H9 (cell line): ENCODE results near the gene TRAK2. TPM values are rescaled to one million over a fixed set of nuclear protein-coding genes. Genes with fewer than 3 reads are reported as not detected.

Experiments
- DNase-seq: peaks from one replicate; pipeline ENCODE4 v3.0.0-alpha.2; 2017
- H2AFZ ChIP-seq: one replicate; pipeline ENCODE4 v1.6.1; 2013; ENCODE audit warnings: mild to moderate bottlenecking, low read length, control low read depth, moderate library complexity
- H2AK5ac ChIP-seq: 2 replicates; pipeline ENCODE4 v1.6.1; 2013; ENCODE audit warnings: low read length, control low read depth, mixed read lengths; ENCODE audit not compliant: insufficient read length
- H2BK120ac ChIP-seq: one replicate; pipeline ENCODE4 v1.6.1; 2013; ENCODE audit warnings: low read depth, mild to moderate bottlenecking, low read length, control low read depth, inconsistent platforms; ENCODE audit not compliant: poor library complexity, severe bottlenecking
- H2BK12ac ChIP-seq: 2 replicates; pipeline ENCODE4 v1.6.1; 2013; ENCODE audit warnings: low read length, control low read depth, mixed read lengths, low read depth; ENCODE audit not compliant: insufficient read length
- H2BK15ac ChIP-seq: 2 replicates; pipeline ENCODE4 v1.6.1; 2013; ENCODE audit warnings: low read depth, low read length, control low read depth
- H2BK20ac ChIP-seq: one replicate; pipeline ENCODE4 v1.6.1; 2013; ENCODE audit warnings: low read depth, mild to moderate bottlenecking, low read length, control low read depth, inconsistent platforms; ENCODE audit not compliant: poor library complexity, severe bottlenecking
- H2BK5ac ChIP-seq: 2 replicates; pipeline ENCODE4 v1.6.1; 2013; ENCODE audit warnings: low read length, control low read depth, mixed read lengths; ENCODE audit not compliant: insufficient read length
- H3K14ac ChIP-seq: 2 replicates; pipeline ENCODE4 v1.6.1; 2013; ENCODE audit warnings: low read length, control low read depth; ENCODE audit not compliant: insufficient read depth
- H3K18ac ChIP-seq: 2 replicates; pipeline ENCODE4 v1.6.1; 2013; ENCODE audit warnings: low read depth, mild to moderate bottlenecking, mixed read lengths, low read length, control low read depth; ENCODE audit not compliant: insufficient read length
- H3K23ac ChIP-seq: 2 replicates; pipeline ENCODE4 v1.6.1; 2013; ENCODE audit warnings: low read length, control low read depth, mixed read lengths, low read depth; ENCODE audit not compliant: insufficient read length
- H3K23me2 ChIP-seq: 2 replicates; pipeline ENCODE4 v1.6.1; 2013; ENCODE audit warnings: low read depth, mild to moderate bottlenecking, mixed read lengths, low read length, control low read depth; ENCODE audit not compliant: insufficient read length, poor library complexity, severe bottlenecking
- H3K27ac ChIP-seq: 2 replicates; pipeline ENCODE4 v1.5.1; 2013; ENCODE audit warnings: low read length, control low read depth, mixed read lengths, low read depth; ENCODE audit not compliant: insufficient read length
- H3K27me3 ChIP-seq: 2 replicates; pipeline ENCODE4 v1.6.1; 2013; ENCODE audit warnings: low read length, control low read depth, inconsistent platforms; ENCODE audit not compliant: insufficient read depth
- H3K4ac ChIP-seq: 2 replicates; pipeline ENCODE4 v1.6.1; 2013; ENCODE audit warnings: low read depth, mild to moderate bottlenecking, control low read depth, inconsistent platforms, low read length, moderate library complexity
- H3K4me1 ChIP-seq: 2 replicates; pipeline ENCODE4 v1.6.1; 2013; ENCODE audit warnings: low read length, control low read depth, inconsistent platforms; ENCODE audit not compliant: insufficient read depth
- H3K4me2 ChIP-seq: 2 replicates; pipeline ENCODE4 v1.6.1; 2013; ENCODE audit warnings: low read length, control low read depth, mixed read lengths; ENCODE audit not compliant: insufficient read length, insufficient read depth
- H3K56ac ChIP-seq: 2 replicates; pipeline ENCODE4 v1.6.1; 2013; ENCODE audit warnings: low read depth, mild to moderate bottlenecking, mixed read lengths, low read length, control low read depth; ENCODE audit not compliant: insufficient read length
- H3K79me1 ChIP-seq: 2 replicates; pipeline ENCODE4 v1.6.1; 2013; ENCODE audit warnings: low read depth, mild to moderate bottlenecking, moderate library complexity, low read length, control low read depth, inconsistent platforms; ENCODE audit not compliant: insufficient read depth, poor library complexity, severe bottlenecking
- H3K79me2 ChIP-seq: 2 replicates; pipeline ENCODE4 v1.6.1; 2013; ENCODE audit warnings: low read length, control low read depth, inconsistent platforms; ENCODE audit not compliant: insufficient read depth
- H3K9ac ChIP-seq: 2 replicates; pipeline ENCODE4 v1.6.1; 2013; ENCODE audit warnings: low read length, control low read depth, mixed read lengths; ENCODE audit not compliant: insufficient read length; ENCODE audit errors: extremely low read depth
- H3K9me3 ChIP-seq: one replicate; pipeline ENCODE4 v1.6.1; 2013; ENCODE audit warnings: low read depth, low read length, inconsistent platforms; ENCODE audit not compliant: control insufficient read depth
- H3T11ph ChIP-seq: one replicate; pipeline ENCODE4 v1.6.1; 2013; ENCODE audit warnings: mild to moderate bottlenecking, low read length, control low read depth, inconsistent platforms
- H4K20me1 ChIP-seq: one replicate; pipeline ENCODE4 v1.6.1; 2013; ENCODE audit not compliant: control insufficient read depth, insufficient read length, insufficient read depth
- H4K5ac ChIP-seq: 2 replicates; pipeline ENCODE4 v1.6.1; 2013; ENCODE audit warnings: low read depth, mild to moderate bottlenecking, mixed read lengths, low read length, control low read depth; ENCODE audit not compliant: insufficient read length
- H4K8ac ChIP-seq: replicated peaks from 2 replicates; pipeline ENCODE4 v1.6.1; 2013; ENCODE audit warnings: low read length, control low read depth, mixed read lengths, low read depth; ENCODE audit not compliant: insufficient read length
- H4K91ac ChIP-seq: 2 replicates; pipeline ENCODE4 v1.6.1; 2013; ENCODE audit warnings: low read depth, mild to moderate bottlenecking, moderate library complexity, mixed read lengths, low read length, control low read depth; ENCODE audit not compliant: insufficient read length
- H3K27ac Mint-ChIP-seq, 3 experiments: 2 replicates in 2 of 3; 3 replicates in 1 of 3; pipeline ENCODE4 v1.8.0; 2020 to 2021; ENCODE audit warnings: mixed read lengths in 3 of 3, mild to moderate bottlenecking in 1 of 3, moderate library complexity in 1 of 3
- H3K27me3 Mint-ChIP-seq: 2 replicates; pipeline ENCODE4 v1.8.0; 2021; ENCODE audit warnings: low read depth, mild to moderate bottlenecking, moderate library complexity, mixed read lengths
- H3K36me3 Mint-ChIP-seq, 3 experiments: 2 replicates in 2 of 3; 3 replicates in 1 of 3; pipeline ENCODE4 v1.8.0; 2020 to 2021; ENCODE audit warnings: low read depth in 3 of 3, mixed read lengths in 3 of 3; ENCODE audit not compliant: insufficient read depth in 1 of 3
- H3K4me1 Mint-ChIP-seq, 2 experiments: 2 replicates each; pipeline ENCODE4 v1.8.0; 2020; ENCODE audit warnings: mixed read lengths in 2 of 2
- H3K4me3 Mint-ChIP-seq, 2 experiments: 2 replicates in 1 of 2; 3 replicates in 1 of 2; pipeline ENCODE4 v1.8.0; 2020 to 2021; ENCODE audit warnings: mild to moderate bottlenecking in 2 of 2, mixed read lengths in 2 of 2, moderate library complexity in 1 of 2
- H3K9me3 Mint-ChIP-seq, 2 experiments: 2 replicates in 1 of 2; 3 replicates in 1 of 2; pipeline ENCODE4 v1.8.0; 2020; ENCODE audit warnings: mild to moderate bottlenecking in 2 of 2, mixed read lengths in 2 of 2, moderate library complexity in 1 of 2
- WGBS: extraction: QIAGEN DNeasy Blood & Tissue Kit; methylation state at CpG from one replicate; pipeline ENCODE4 v1.1.7; 2013; ENCODE audit warnings: missing lambda C conversion rate, low lambda C conversion rate, mixed read lengths; ENCODE audit not compliant: insufficient read length; ENCODE audit errors: extremely low coverage; 5-methylcytosine and 5-hydroxymethylcytosine counted together
- total RNA-seq: library from RNA; stranded (reverse); gene quantifications from 2 replicates; pipeline ENCODE4 v1.2.1, GENCODE V29; 2021
- TF ChIP-seq, protein P1 (sequence below): fragments of 200-600 bp; sonication (generic); conservative IDR thresholded peaks from 3 replicates; pipeline ENCODE4 v1.8.0; 2021; ENCODE audit warnings: antibody characterized with exemption, mild to moderate bottlenecking

The TRAK2 gene
- total RNA-seq, 1 experiment from 2014 or later = 14.2 TPM

DNA sequence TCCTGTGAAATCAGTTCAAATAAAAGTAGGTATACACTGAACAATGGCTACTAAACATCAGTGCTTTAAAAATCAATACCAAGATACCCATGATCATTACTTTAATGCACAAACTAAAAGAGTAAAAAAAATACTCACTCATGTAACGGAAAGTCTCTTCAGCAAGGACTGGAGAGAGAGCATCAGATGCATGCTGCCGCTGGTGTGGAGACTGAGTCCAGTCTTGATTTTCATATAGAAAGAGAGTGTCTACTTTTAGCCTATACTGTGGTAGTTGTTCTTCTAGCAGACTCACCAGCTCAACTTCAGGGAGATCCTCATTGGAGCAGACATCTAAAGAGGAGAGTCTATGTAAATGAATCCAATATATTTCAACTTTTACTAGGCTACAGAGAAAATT lies 44.0 kb downstream of the TRAK2 start:
- H3K4me2 ChIP-seq = no peak overlapping the region
- no peak overlapping the region for H3K14ac ChIP-seq
- H3K27me3 ChIP-seq = no peaks in the 10 kb centered on the region
- no peak for DNase-seq
- no peak overlapping the region for H3K27ac ChIP-seq
- no peak overlapping the region for H4K8ac ChIP-seq
- no peak overlapping the region for H4K91ac ChIP-seq
- Mint-ChIP-seq H3K27me3 (no peaks in the 10 kb centered on the region), H3K9me3 (no peaks in the 10 kb centered on the region), H3K36me3 (peaks cover 0 to 6% (median 3%) of the 10 kb centered on the region in 3 experiments; a peak in 3 of 7 replicates), H3K4me1 (0 out of 4 replicates have a peak, but pooled peaks cover 0 to 3% of the 10 kb centered on the region in 2 experiments), H3K4me3 (no peak overlapping the region), H3K27ac (no peak overlapping the region)
- no peak overlapping the region for H3K56ac ChIP-seq
- H4K5ac ChIP-seq = no peak overlapping the region
- no peak overlapping the region for H3K18ac ChIP-seq
- no peak overlapping the region for H2BK12ac ChIP-seq
- TF ChIP-seq, protein P1, sequence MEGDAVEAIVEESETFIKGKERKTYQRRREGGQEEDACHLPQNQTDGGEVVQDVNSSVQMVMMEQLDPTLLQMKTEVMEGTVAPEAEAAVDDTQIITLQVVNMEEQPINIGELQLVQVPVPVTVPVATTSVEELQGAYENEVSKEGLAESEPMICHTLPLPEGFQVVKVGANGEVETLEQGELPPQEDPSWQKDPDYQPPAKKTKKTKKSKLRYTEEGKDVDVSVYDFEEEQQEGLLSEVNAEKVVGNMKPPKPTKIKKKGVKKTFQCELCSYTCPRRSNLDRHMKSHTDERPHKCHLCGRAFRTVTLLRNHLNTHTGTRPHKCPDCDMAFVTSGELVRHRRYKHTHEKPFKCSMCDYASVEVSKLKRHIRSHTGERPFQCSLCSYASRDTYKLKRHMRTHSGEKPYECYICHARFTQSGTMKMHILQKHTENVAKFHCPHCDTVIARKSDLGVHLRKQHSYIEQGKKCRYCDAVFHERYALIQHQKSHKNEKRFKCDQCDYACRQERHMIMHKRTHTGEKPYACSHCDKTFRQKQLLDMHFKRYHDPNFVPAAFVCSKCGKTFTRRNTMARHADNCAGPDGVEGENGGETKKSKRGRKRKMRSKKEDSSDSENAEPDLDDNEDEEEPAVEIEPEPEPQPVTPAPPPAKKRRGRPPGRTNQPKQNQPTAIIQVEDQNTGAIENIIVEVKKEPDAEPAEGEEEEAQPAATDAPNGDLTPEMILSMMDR = no peak
- no peaks in the 10 kb centered on the region for H4K20me1 ChIP-seq
- H3K79me2 ChIP-seq = no peaks in the 10 kb centered on the region
- no peak overlapping the region for H3K9ac ChIP-seq
- no peaks in the 10 kb centered on the region for H3K9me3 ChIP-seq
- H2BK5ac ChIP-seq = no peak overlapping the region
- no CpG with 5 or more reads among the region's 2 CpGs for WGBS
- H2AFZ ChIP-seq = no peak overlapping the region
- H2BK120ac ChIP-seq = no peak overlapping the region
- no peak overlapping the region for H2AK5ac ChIP-seq
- H3K79me1 ChIP-seq = no peaks in the 10 kb centered on the region
- H3K23ac ChIP-seq = no peak overlapping the region
- H3T11ph ChIP-seq = no peak overlapping the region
- no peak overlapping the region for H3K4ac ChIP-seq
- no peak overlapping the region for H2BK20ac ChIP-seq
- H2BK15ac ChIP-seq = no peak overlapping the region
- no peaks in the 10 kb centered on the region for H3K23me2 ChIP-seq
- no peaks in the 10 kb centered on the region for H3K4me1 ChIP-seq
